Measurements from ENCODE around the gene KREMEN1. TPM values are rescaled to one million over a fixed set of nuclear protein-coding genes. Genes with fewer than 3 reads are reported as not detected.

KREMEN1 gene
- total and polyA plus RNA-seq, 8 donors, result 5.4 to 34.5 (median 11.6) TPM

- no peaks in the 10 kb centered on the region for H3K9me3 ChIP-seq
- H3K27ac ChIP-seq, result peak overlapping the region in 3 of 5 donors; percentile 17 to 81 (median 23)
- intact Hi-C loops (cut with DNase I; ENCODE audit: low total_unique reads), result no loop called here
- no peaks in the 10 kb centered on the region for H3K36me3 ChIP-seq
- TF ChIP-seq CTCF (IDR thresholded peaks at IDR 0.05) (no peak), POLR2AphosphoS5 (IDR thresholded peaks at IDR 0.05) (no peak), POLR2A (IDR thresholded peaks at IDR 0.05) (no peak), EP300 (IDR thresholded peaks at IDR 0.05) (no peak)
- H3K27me3 ChIP-seq, result peaks cover 0 to 35% (median 11%) of the 10 kb centered on the region in 3 donors
- H3K4me1 ChIP-seq, result peaks cover 20 to 39% (median 34%) of the 10 kb centered on the region in 4 donors
- peak overlapping the region; percentile 43 to 83 (median 62) for H3K4me3 ChIP-seq
- 1 to 6% (median 3%) methylated on average over 27 to 60 of the region's 60 CpGs for WGBS, 5 donors
- peak; percentile 65 to 89 for DNase-seq
Observed at GRCh38 chr22:29071261-29072045, 1.4 kb upstream of the KREMEN1 start.

DNA sequence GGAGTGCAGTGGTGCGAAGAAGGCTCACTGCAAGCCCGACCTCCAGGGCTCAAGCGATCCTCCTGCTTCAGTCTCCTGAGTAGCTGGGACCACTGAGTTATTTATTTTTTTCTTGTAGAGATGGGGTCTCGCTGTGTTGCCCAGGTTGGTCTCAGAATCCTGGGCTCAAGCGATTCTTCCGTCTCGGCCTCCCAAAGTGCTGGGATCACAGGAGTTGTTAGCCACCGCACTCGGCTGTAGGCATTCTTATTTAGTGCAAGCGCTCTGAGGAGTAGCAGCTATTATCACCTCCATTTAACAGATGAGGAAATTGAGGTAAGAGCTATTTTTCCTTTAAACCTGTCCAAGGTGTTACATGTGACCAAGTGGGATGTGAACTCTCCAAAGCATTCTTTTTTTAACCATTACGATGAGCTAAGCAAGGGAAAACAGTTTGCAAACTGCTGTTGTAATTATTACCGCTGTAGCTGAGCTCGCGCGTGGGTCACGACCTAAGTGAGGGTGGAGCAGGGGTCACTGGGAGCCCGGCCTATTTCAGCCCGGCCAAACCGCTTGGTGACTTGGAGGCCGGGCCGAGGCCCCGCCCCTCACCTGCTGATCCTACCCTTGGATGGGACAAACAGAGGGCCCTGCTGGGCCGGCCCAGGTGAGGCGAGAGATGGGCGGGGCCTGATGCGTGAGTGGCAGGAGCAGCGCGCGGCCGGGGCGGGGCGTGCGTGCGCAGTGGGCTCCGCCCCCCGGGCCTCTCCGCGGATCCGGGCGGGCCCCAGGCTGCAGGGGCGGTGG is 449 bp upstream of the KREMEN1 start:
- H3K36me3 ChIP-seq, result no peaks in the 10 kb centered on the region
- TF ChIP-seq POLR2A (IDR thresholded peaks at IDR 0.05) (no peak), POLR2AphosphoS5 (IDR thresholded peaks at IDR 0.05) (peak in 1 of 3 donors; percentile 34)
- no peaks in the 10 kb centered on the region for H3K9me3 ChIP-seq
- intact Hi-C loops (cut with DNase I; ENCODE audit: low total_unique reads), result no loop called here
- 22 to 44% (median 27%) methylated on average over 19 to 41 of the region's 41 CpGs for WGBS, 5 donors
- peak overlapping the region in 1 of 5 donors; percentile 81 for H3K27ac ChIP-seq
- peaks cover 0 to 35% (median 11%) of the 10 kb centered on the region in 3 donors for H3K27me3 ChIP-seq
- H3K4me1 ChIP-seq, result peaks cover 20 to 39% (median 34%) of the 10 kb centered on the region in 4 donors
- H3K4me3 ChIP-seq, result peak overlapping the region; percentile 58 to 83 (median 70)
- peak; percentile 97 to 98 for DNase-seq

DNA sequence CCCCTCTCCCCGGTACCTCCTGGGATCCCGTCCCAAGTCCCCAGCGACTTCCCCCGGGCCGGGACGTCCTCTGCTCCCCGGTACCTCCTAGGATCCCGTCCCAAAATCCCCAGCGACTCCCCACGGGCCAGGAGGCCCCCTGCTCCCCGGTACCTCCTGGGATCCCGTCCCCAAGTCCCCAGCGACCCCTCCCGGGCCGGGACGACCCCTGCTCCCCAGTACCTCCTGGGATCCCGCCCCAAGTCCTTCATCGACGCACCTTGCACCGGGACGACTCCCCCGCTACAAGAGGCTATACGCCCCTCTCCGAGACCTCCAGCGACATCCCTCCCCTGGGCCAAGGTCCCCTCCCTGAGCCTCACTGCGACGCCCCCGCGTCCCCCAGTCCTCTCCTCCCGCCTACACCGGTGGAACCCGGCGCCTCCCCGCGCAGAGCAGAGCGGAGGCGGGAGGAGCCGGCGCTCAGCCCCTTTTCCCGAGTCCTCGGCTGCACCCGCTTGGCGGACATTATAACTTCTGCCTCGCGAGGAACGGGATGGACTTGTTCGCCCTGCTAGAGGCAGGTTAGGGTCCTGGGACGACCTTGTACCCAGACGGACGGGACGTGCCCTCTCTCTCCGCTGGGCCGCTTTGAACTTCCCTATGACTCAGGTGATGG is 912 bp downstream of the KREMEN1 start:
- no peaks in the 10 kb centered on the region for H3K9me3 ChIP-seq
- peak; percentile 66 to 87 for DNase-seq
- peaks cover 0 to 35% (median 11%) of the 10 kb centered on the region in 3 donors for H3K27me3 ChIP-seq
- TF ChIP-seq POLR2AphosphoS5 (IDR thresholded peaks at IDR 0.05) (no peak), POLR2A (IDR thresholded peaks at IDR 0.05) (no peak), CTCF (IDR thresholded peaks at IDR 0.05) (no peak), EP300 (IDR thresholded peaks at IDR 0.05) (no peak)
- H3K36me3 ChIP-seq, result no peaks in the 10 kb centered on the region
- intact Hi-C loops (cut with DNase I; ENCODE audit: low total_unique reads), result no loop called here
- H3K4me3 ChIP-seq, result peak overlapping the region; percentile 67 to 83 (median 71)
- peak overlapping the region; percentile 78 to 84 (median 80) for H3K27ac ChIP-seq
- H3K4me1 ChIP-seq, result peaks cover 20 to 47% (median 35%) of the 10 kb centered on the region in 4 donors
- 1 to 5% (median 2%) methylated on average over 47 to 53 of the region's 53 CpGs for WGBS, 5 donors

DNA sequence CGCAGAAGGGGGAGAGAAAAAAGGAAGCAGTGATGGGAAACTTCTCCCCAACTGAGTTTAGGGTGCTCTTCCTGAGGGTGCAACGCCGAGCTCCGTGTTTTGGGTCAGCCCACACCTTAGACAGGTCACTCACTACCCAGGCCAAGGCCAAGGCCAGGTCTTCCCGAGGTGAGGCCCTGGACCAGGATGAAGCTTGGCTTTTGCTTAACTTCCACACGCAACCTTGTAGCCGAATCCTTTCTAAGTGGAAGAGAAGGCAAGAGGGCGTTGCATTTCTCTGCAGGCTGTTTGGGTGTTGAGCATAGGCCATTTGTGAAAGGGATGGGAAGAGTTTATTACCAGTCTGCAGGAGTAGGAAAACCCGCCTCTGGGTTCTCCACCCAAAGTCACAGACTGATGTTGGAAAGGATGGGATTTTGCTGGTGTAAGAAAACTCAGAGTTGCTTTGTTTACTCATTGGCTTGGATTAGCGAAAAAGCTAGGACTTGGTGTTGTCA is 1.5 kb downstream of the KREMEN1 start:
- no peak for DNase-seq
- Histone ChIP-seq H3K9me3 (no peaks in the 10 kb centered on the region), H3K36me3 (no peaks in the 10 kb centered on the region), H3K27ac (peak overlapping the region; percentile 78 to 84 (median 80)), H3K27me3 (peaks cover 0 to 35% (median 11%) of the 10 kb centered on the region in 3 donors), H3K4me3 (peak overlapping the region; percentile 67 to 83 (median 71)), H3K4me1 (peaks cover 23 to 53% (median 38%) of the 10 kb centered on the region in 4 donors)
- TF ChIP-seq POLR2A (IDR thresholded peaks at IDR 0.05) (no peak), CTCF (IDR thresholded peaks at IDR 0.05) (no peak)
- 29 to 47% (median 36%) methylated on average over 10 of the region's 10 CpGs for WGBS, 5 donors
- intact Hi-C loops (cut with DNase I; ENCODE audit: low total_unique reads), result no loop called here
